Bronchial epithelial cell (primary cell): ENCODE results near the gene ABCC9. TPM values are rescaled to one million over a fixed set of nuclear protein-coding genes. Genes with fewer than 3 reads are reported as not detected.

Experiments
- DNase-seq: peaks from one replicate; pipeline ENCODE4 v3.0.0-alpha.2; 2010; ENCODE audit warnings: low read depth
- FAIRE-seq: peaks from 2 replicates; lab custom pipeline; 2011; peaks lifted over from hg19 to GRCh38; lab: Jason Lieb, UNC
- H3K27me3 ChIP-seq: 2 replicates; pipeline ENCODE4 v1.5.1; 2011; ENCODE audit warnings: low read length; ENCODE audit not compliant: control insufficient read depth, insufficient read depth
- H3K36me3 ChIP-seq: 2 replicates; pipeline ENCODE4 v1.5.1; 2011; ENCODE audit warnings: low read length; ENCODE audit not compliant: control insufficient read depth, insufficient read depth
- H3K4me3 ChIP-seq: 2 replicates; pipeline ENCODE4 v1.5.1; 2011; ENCODE audit warnings: mild to moderate bottlenecking, low read depth, low read length, control low read depth
- total RNA-seq: library from RNA; depleted of rRNA; stranded (reverse); fragments of >200 nt; gene quantifications from 2 replicates; pipeline ENCODE4 v1.2.1, GENCODE V29; 2014
- TF ChIP-seq, protein P1 (sequence below): IDR thresholded peaks from 2 replicates; pipeline ENCODE4 v1.5.1; 2011; ENCODE audit warnings: mild to moderate bottlenecking, moderate library complexity, low read length, control low read depth, inconsistent platforms; ENCODE audit not compliant: insufficient read depth, severe bottlenecking

The ABCC9 gene
- total RNA-seq, 1 donor from 2014 or later = 0.79 TPM

DNA sequence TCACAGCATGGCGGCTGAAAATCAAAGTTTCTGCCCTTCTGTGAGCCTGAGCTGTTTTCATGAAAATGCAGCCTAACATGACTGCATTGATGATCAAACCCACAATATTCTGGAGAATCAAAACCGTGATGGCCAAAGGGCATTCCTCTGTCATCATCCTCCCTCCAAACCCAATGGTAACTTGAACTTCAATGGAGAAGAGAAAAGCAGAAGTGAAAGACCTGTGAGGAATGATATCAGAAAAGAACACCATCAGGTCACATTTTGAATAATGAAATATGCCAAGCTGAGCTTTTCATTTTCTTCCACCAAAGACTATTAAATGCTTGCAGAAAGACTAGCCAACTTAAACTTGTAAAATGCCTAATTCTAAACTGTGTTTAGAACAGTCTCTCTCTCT, 174.8 kb downstream of the ABCC9 start:
- DNase-seq = no peak
- Histone ChIP-seq H3K27me3 (peaks cover 2% of the 10 kb centered on the region), H3K4me3 (no peak overlapping the region), H3K36me3 (no peaks in the 10 kb centered on the region)
- TF ChIP-seq, protein P1, sequence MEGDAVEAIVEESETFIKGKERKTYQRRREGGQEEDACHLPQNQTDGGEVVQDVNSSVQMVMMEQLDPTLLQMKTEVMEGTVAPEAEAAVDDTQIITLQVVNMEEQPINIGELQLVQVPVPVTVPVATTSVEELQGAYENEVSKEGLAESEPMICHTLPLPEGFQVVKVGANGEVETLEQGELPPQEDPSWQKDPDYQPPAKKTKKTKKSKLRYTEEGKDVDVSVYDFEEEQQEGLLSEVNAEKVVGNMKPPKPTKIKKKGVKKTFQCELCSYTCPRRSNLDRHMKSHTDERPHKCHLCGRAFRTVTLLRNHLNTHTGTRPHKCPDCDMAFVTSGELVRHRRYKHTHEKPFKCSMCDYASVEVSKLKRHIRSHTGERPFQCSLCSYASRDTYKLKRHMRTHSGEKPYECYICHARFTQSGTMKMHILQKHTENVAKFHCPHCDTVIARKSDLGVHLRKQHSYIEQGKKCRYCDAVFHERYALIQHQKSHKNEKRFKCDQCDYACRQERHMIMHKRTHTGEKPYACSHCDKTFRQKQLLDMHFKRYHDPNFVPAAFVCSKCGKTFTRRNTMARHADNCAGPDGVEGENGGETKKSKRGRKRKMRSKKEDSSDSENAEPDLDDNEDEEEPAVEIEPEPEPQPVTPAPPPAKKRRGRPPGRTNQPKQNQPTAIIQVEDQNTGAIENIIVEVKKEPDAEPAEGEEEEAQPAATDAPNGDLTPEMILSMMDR = no peak
- FAIRE-seq = no peak

GRCh38 chr12:21764950-21765349, 176.3 kb downstream of the ABCC9 start:
- H3K36me3 ChIP-seq = no peaks in the 10 kb centered on the region
- DNase-seq (no peak), FAIRE-seq (no peak)
- TF ChIP-seq, protein P1 = no peak
- peaks cover 2% of the 10 kb centered on the region for H3K27me3 ChIP-seq
- H3K4me3 ChIP-seq = no peak overlapping the region

DNA sequence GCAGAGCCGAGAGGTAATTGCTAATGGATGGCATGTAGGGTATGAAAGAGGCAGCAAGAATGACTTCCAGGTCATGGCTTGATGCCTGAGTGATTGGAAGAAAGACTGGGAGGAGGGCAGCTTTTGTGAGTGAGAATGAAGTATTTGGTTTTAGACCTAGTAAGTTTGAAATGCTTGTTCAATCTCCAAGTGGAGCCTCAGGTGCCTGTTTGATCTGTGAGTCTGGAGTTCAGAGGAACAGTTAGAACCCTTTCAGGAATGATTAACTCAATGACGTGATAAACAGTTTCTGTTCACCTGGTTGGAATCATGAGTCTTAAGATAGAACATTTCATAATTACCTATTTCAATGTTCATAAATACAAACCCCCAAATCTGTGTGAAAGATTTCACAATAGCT, 177.2 kb downstream of the ABCC9 start:
- H3K4me3 ChIP-seq = no peak overlapping the region
- no peak for FAIRE-seq
- DNase-seq = no peak
- TF ChIP-seq, protein P1 = no peak
- H3K27me3 ChIP-seq = peaks cover 2% of the 10 kb centered on the region
- no peaks in the 10 kb centered on the region for H3K36me3 ChIP-seq

GRCh38 chr12:21763531-21763930, 177.7 kb downstream of the ABCC9 start:
- FAIRE-seq (no peak), DNase-seq (no peak)
- H3K4me3 ChIP-seq = no peak overlapping the region
- peaks cover 2% of the 10 kb centered on the region for H3K27me3 ChIP-seq
- TF ChIP-seq, protein P1 = no peak
- no peaks in the 10 kb centered on the region for H3K36me3 ChIP-seq

DNA sequence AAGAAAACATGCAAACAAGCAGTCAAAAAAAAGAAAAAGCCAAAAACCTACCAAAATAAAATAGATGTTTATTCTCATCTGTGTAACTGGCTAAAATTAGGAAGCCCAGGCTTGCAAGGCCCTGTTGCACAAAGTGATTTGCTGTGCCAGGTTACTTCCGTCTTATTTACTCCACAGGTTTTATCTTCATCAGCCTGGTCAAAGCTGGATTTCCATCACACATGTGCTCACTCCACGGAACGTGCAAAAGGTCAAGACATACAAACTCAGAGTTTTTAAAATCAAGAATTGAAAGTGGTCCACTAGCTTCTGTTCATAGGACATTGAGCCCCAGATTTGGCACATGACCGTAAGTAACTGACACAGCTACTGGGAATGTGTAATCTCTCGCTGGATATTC, 181.5 kb downstream of the ABCC9 start:
- TF ChIP-seq, protein P1 = no peak
- Histone ChIP-seq H3K36me3 (no peaks in the 10 kb centered on the region), H3K4me3 (no peak overlapping the region), H3K27me3 (no peaks in the 10 kb centered on the region)
- FAIRE-seq (no peak), DNase-seq (no peak)

- FAIRE-seq (no peak), DNase-seq (no peak)
- no peak overlapping the region for H3K4me3 ChIP-seq
- no peaks in the 10 kb centered on the region for H3K27me3 ChIP-seq
- H3K36me3 ChIP-seq = no peaks in the 10 kb centered on the region
- TF ChIP-seq, protein P1 = no peak
These were observed 183.5 kb downstream of the ABCC9 start for GRCh38 chr12:21757735-21758134.
